ENCODE data around the gene NOS1.
A peak's percentile ranks its signal among the peaks of the same experiment; 100 is the strongest.
"Not testable (repeated sequence)": the region's sequence is repeated elsewhere in the genome, so short reads cannot be mapped to it uniquely, and the experiment has no call there.

NOS1 gene

DNA sequence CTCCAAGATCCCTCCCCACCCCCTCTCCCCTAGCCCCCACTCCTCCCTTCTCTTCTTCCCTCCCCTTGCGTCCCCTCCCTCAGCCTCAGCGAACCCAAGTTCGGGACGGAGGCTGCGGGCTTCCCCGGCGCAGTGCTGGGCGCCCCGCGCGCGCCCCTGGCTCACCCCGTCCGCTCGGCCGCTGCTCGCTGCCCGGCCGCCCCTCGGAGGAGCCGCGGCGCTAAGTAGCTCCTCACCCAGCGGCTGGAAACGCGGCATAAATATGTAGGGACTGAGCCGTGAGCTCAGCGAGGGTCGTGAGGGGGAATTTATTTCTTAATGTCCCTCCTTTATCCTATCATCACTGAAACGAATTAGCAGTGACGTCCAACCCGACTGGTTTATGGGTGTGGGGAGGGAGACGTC, at the start of gene NOS1:
Gene NOS1, minus strand, starts transcription at position 280 of the 405 bp plus-strand sequence. CDS start 30,557 bp downstream, outside the sequence.
- H3K4me1 ChIP-seq (ENCODE audit: control insufficient read depth, insufficient read depth, low read length), result no peaks in the 10 kb centered on the region
- H3K9me3 ChIP-seq (ENCODE audit: control insufficient read depth, low read length), result no peaks in the 10 kb centered on the region
- no peak for DNase-seq (ENCODE audit: low read depth)
- H3K9ac ChIP-seq (ENCODE audit: low read length), result no peak within 1 kb of the TSS
- H3K36me3 ChIP-seq (ENCODE audit: control insufficient read depth, insufficient read depth, low read length, severe bottlenecking), result no peaks in the 10 kb centered on the region
- peaks cover 81% of the 10 kb centered on the region for H3K27me3 ChIP-seq (replicated peaks; ENCODE audit: control insufficient read depth, insufficient read depth, low read length)
- H3K4me3 ChIP-seq (ENCODE audit: low read length), result no peak within 1 kb of the TSS

DNA sequence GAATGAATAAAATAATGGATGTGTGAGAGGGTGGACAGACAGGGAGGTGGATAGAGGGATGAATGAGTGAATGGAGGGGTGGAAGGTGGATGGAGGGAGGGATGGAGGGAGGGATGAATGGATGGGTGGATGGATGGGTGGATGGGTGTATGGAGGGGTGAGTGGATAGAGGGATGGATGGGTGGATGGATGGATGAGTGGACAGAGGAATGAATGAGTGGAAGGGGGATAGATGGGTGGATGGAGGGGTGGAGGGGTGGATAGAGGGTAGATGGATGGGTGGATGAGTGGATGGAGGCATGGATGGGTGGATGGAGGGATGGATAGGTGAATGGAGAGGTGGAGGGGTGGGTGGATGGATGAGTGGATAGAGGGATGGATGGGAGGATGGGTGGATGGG, 47.9 kb upstream of the NOS1 start:
- DNase-seq (ENCODE audit: low read depth), result no peak
- Histone ChIP-seq H3K4me1 (ENCODE audit: control insufficient read depth, insufficient read depth, low read length) (peaks cover 5% of the 10 kb centered on the region), H3K4me3 (ENCODE audit: low read length) (no peak overlapping the region), H3K9me3 (ENCODE audit: control insufficient read depth, low read length) (no peaks in the 10 kb centered on the region), H3K27me3 (replicated peaks; ENCODE audit: control insufficient read depth, insufficient read depth, low read length) (peaks cover 22% of the 10 kb centered on the region), H3K36me3 (ENCODE audit: control insufficient read depth, insufficient read depth, low read length, severe bottlenecking) (no peaks in the 10 kb centered on the region), H3K9ac (ENCODE audit: low read length) (no peak overlapping the region)

DNA sequence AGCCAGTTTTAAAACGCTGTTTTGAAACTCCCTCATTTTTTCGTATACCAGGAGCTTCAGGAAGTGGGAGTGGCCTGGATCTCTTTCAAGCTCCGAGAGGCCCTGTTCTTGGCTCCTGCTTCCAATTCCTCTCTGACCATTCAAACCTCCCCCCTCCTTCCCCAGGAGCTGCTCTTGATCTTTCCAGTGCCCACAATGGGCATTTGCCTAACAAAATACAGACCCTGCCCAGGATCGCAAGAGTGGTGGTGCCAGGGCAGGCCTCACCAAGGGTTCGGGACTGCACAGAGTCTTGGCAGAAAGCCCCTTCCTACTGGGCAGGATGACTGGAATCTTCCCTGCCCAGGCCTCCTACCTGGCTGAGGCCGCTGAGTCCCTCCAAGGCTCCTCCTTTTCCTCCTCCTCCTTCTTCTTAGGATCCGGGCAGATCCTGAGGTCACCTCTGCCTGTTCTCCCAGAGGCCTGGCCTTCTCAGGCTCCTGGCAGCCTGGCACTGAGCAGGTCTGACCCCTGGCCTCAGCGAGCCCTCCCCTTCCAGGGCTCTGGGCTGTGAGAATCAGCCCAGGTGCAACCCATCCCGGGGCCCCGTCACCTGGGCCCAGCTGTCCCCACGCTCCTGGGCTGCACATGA, 46.9 kb upstream of the NOS1 start:
- Histone ChIP-seq H3K4me1 (ENCODE audit: control insufficient read depth, insufficient read depth, low read length) (peaks cover 5% of the 10 kb centered on the region), H3K27me3 (replicated peaks; ENCODE audit: control insufficient read depth, insufficient read depth, low read length) (peaks cover 24% of the 10 kb centered on the region), H3K36me3 (ENCODE audit: control insufficient read depth, insufficient read depth, low read length, severe bottlenecking) (no peaks in the 10 kb centered on the region), H3K9ac (ENCODE audit: low read length) (no peak overlapping the region), H3K9me3 (ENCODE audit: control insufficient read depth, low read length) (peaks cover 7% of the 10 kb centered on the region), H3K4me3 (ENCODE audit: low read length) (no peak overlapping the region)
- DNase-seq (ENCODE audit: low read depth), result peak; percentile 5

DNA sequence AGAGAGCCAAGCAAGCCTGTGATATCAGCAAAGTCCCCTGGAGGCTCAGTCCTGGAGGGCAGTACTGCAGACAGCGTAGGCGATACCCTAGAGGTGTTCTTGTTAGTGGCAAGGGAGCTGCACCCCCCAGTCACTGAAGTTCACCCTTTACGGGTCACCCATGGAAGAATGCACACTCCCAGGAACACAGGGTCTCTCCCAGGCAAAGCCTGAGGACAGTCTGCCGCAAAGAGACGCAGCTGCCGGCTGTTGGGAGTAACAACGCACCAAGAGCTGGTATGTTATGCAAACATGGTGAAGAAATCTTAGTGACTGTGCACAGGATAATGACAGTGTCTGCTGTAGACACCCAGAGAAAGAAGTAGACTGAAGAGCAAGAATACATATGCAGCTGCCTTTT, 43.5 kb upstream of the NOS1 start:
- H3K27me3 ChIP-seq (replicated peaks; ENCODE audit: control insufficient read depth, insufficient read depth, low read length), result peaks cover 12% of the 10 kb centered on the region

DNA sequence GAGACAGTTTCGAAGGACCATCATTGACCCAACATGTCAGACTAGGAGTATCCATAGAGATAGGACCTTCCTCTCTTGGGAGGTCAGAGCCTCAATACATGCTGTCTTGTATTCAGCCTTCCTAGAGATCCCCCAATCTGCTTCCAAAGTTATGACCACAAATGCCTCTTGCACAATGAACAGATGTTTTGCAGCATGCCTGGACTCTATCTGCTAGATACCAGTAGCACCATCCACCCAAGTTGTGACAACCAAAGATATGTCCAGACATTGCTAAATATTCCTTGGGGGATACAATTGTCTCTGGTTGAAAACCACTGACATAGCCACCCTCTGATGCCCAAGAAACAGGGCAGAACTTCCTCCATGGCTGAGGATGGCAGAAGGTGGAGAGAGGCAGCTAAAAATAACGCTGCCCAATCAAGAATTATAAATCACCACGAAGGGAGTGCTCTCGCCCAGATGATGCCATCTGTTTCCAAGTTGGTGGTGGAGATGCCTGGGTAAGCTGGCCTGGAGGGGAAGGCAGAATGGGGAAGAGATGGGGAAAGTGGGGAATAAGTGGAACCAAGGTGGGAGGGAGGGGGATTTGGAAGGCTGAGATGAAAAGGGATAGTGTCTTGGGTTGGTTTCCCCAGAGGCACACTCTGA, 42.9 kb upstream of the NOS1 start:
- H3K27me3 ChIP-seq (replicated peaks; ENCODE audit: control insufficient read depth, insufficient read depth, low read length), result peaks cover 12% of the 10 kb centered on the region
- peaks cover 5% of the 10 kb centered on the region for H3K4me1 ChIP-seq (ENCODE audit: control insufficient read depth, insufficient read depth, low read length)
- peaks cover 9% of the 10 kb centered on the region for H3K9me3 ChIP-seq (ENCODE audit: control insufficient read depth, low read length)
- no peak overlapping the region for H3K9ac ChIP-seq (ENCODE audit: low read length)
- DNase-seq (ENCODE audit: low read depth), result no peak
- H3K36me3 ChIP-seq (ENCODE audit: control insufficient read depth, insufficient read depth, low read length, severe bottlenecking), result no peaks in the 10 kb centered on the region
- no peak overlapping the region for H3K4me3 ChIP-seq (ENCODE audit: low read length)

More for the DNA sequence above, 43.5 kb upstream of the NOS1 start:
- Histone ChIP-seq H3K9me3 (ENCODE audit: control insufficient read depth, low read length) (peaks cover 7% of the 10 kb centered on the region), H3K4me1 (ENCODE audit: control insufficient read depth, insufficient read depth, low read length) (peaks cover 5% of the 10 kb centered on the region), H3K9ac (ENCODE audit: low read length) (no peak overlapping the region), H3K36me3 (ENCODE audit: control insufficient read depth, insufficient read depth, low read length, severe bottlenecking) (no peaks in the 10 kb centered on the region), H3K4me3 (ENCODE audit: low read length) (no peak overlapping the region)
- no peak for DNase-seq (ENCODE audit: low read depth)

DNA sequence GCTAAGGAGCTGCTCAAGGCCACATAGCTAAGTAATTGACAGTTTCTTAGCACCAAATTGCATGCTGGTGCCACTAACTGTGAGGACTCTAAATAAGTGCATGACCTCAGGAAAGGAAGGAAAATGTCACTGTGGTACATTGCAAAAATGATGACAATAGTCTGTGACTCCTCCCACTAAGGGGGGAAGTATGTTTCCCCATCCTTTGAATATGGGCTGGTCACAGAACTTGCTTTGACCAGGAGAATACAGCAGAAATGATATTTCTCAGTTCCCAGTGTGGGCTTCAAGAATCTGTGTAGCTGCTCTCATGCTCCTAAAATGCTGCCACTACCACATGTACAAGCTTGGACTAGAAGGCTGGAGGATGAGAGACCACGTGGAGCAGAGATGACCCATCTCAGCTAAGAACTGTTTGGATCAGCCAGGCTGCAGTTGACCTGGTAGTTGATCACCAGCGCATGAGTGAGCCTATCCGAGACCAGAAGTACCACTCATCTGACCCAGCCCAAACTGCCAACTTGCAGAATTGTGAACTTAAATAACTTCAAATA, 42.2 kb upstream of the NOS1 start:
- no peak overlapping the region for H3K9ac ChIP-seq (ENCODE audit: low read length)
- DNase-seq (ENCODE audit: low read depth), result no peak
- H3K4me3 ChIP-seq (ENCODE audit: low read length), result no peak overlapping the region

DNA sequence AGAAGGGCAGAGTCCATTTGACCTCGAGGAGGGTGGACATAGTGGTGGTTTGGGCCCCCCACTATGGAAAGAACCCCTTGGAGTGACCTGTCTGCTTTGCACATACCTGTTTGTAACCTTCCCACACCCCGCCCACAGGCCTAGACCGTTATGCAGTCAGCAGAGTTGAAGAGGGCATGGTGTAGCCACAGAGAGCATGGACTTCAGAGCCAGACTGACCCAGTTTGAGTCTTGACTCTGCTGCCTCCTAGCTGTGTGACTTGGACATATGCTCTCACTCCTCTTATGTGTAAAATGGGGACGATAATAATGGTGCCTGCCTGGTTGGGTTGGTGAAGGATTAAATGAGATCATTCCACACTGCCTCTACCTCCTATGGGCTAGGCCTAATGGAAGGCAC, 40.9 kb upstream of the NOS1 start:
- H3K9ac ChIP-seq (ENCODE audit: low read length), result no peak overlapping the region
- peaks cover 12% of the 10 kb centered on the region for H3K27me3 ChIP-seq (replicated peaks; ENCODE audit: control insufficient read depth, insufficient read depth, low read length)
- no peaks in the 10 kb centered on the region for H3K36me3 ChIP-seq (ENCODE audit: control insufficient read depth, insufficient read depth, low read length, severe bottlenecking)
- no peak overlapping the region for H3K4me3 ChIP-seq (ENCODE audit: low read length)
- no peak for DNase-seq (ENCODE audit: low read depth)
- peaks cover 10% of the 10 kb centered on the region for H3K9me3 ChIP-seq (ENCODE audit: control insufficient read depth, low read length)
- no peaks in the 10 kb centered on the region for H3K4me1 ChIP-seq (ENCODE audit: control insufficient read depth, insufficient read depth, low read length)

More for the DNA sequence above, 42.2 kb upstream of the NOS1 start:
- peaks cover 5% of the 10 kb centered on the region for H3K4me1 ChIP-seq (ENCODE audit: control insufficient read depth, insufficient read depth, low read length)
- peaks cover 12% of the 10 kb centered on the region for H3K27me3 ChIP-seq (replicated peaks; ENCODE audit: control insufficient read depth, insufficient read depth, low read length)
- no peaks in the 10 kb centered on the region for H3K36me3 ChIP-seq (ENCODE audit: control insufficient read depth, insufficient read depth, low read length, severe bottlenecking)
- peaks cover 10% of the 10 kb centered on the region for H3K9me3 ChIP-seq (ENCODE audit: control insufficient read depth, low read length)

DNA sequence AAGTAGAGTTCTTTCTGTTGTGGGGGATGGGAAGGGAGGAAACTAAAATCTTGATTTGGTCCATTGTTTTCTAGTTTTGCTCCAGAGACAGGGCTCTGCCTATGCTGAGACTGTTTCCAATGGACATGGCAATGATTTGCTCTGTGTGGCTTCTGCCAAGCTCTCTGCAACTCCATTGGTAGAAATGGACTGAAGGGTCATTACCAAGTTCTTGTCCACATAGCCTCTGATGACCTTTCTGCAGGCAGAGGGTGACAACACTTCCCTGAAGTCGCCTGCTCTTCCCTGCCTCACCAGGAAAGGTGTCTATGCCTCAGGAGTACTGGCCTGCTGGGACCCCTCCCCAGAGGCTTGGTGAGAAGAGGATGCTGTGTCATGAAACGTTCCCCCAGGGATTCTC, 39.5 kb upstream of the NOS1 start:
- DNase-seq (ENCODE audit: low read depth), result no peak
- Histone ChIP-seq H3K27me3 (replicated peaks; ENCODE audit: control insufficient read depth, insufficient read depth, low read length) (peaks cover 5% of the 10 kb centered on the region), H3K36me3 (ENCODE audit: control insufficient read depth, insufficient read depth, low read length, severe bottlenecking) (no peaks in the 10 kb centered on the region), H3K4me3 (ENCODE audit: low read length) (no peak overlapping the region), H3K9me3 (ENCODE audit: control insufficient read depth, low read length) (peaks cover 14% of the 10 kb centered on the region), H3K9ac (ENCODE audit: low read length) (no peak overlapping the region), H3K4me1 (ENCODE audit: control insufficient read depth, insufficient read depth, low read length) (no peaks in the 10 kb centered on the region)

DNA sequence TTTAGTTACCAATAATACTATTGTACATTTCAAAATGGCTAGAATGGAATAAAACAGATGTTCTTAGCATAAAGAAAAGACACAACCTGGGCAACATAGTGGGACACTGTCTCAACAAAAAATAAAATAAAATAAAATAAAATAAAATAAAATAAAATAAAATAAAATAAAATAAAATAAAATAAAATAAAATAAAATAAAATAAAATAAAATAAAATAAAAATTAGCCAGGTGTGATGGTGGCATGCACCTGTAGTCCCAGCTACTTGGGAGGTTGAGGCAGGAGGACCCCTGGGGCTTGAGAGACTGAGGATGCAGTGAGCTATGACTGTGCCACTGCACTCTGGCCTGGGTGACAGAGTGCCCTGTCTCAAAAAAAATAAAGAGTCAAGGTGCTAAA, 37.1 kb upstream of the NOS1 start:
- H3K36me3 ChIP-seq (ENCODE audit: control insufficient read depth, insufficient read depth, low read length, severe bottlenecking); H3K9ac ChIP-seq (ENCODE audit: low read length); H3K4me3 ChIP-seq (ENCODE audit: low read length); H3K4me1 ChIP-seq (ENCODE audit: control insufficient read depth, insufficient read depth, low read length); H3K27me3 ChIP-seq (replicated peaks; ENCODE audit: control insufficient read depth, insufficient read depth, low read length); DNase-seq (ENCODE audit: low read depth): not testable (repeated sequence)
- peaks cover 11% of the 10 kb centered on the region for H3K9me3 ChIP-seq (ENCODE audit: control insufficient read depth, low read length)

DNA sequence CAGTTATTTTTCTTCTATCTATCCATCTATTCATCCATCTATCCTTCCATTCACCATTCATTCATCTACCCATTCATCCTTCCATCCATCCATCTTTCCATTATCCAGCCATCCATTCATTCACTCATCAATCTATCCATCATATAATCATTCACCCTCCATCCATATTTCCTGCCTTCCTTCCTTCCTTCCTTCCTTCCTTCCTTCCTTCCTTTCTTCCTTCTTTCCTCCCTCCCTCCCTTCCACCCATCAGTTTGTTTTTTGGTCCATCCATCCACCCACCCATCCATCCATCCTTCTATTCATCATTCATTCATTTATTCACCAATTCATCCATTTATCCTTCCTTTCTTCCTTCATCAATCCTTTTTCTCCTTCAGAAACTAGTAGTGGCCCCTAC, 34.3 kb upstream of the NOS1 start:
- Histone ChIP-seq H3K27me3 (replicated peaks; ENCODE audit: control insufficient read depth, insufficient read depth, low read length) (peaks cover 19% of the 10 kb centered on the region), H3K9ac (ENCODE audit: low read length) (no peak overlapping the region), H3K36me3 (ENCODE audit: control insufficient read depth, insufficient read depth, low read length, severe bottlenecking) (no peaks in the 10 kb centered on the region), H3K4me3 (ENCODE audit: low read length) (no peak overlapping the region), H3K4me1 (ENCODE audit: control insufficient read depth, insufficient read depth, low read length) (no peaks in the 10 kb centered on the region), H3K9me3 (ENCODE audit: control insufficient read depth, low read length) (peaks cover 10% of the 10 kb centered on the region)
- DNase-seq (ENCODE audit: low read depth), result no peak

DNA sequence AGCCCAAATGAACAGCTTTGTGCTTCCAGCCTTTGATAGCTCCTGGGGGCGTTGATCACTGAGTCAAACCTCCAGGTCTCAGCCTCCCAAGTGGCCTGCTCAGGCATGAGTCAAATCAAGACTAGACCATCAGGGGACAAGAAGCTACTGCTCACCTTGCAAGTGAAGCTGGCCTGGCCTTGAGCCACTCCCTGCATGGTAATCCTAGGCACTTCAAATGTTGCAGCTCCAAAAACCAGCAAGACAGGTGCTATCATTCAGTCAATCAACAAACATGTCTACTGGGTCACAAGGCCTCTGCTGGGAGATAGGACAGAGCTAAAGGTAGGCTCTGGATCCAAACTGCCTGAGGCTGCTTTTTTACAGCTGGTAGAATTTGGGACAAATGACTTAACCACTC, 33.1 kb upstream of the NOS1 start:
- H3K4me1 ChIP-seq (ENCODE audit: control insufficient read depth, insufficient read depth, low read length), result no peaks in the 10 kb centered on the region
- H3K36me3 ChIP-seq (ENCODE audit: control insufficient read depth, insufficient read depth, low read length, severe bottlenecking), result no peaks in the 10 kb centered on the region
- H3K9me3 ChIP-seq (ENCODE audit: control insufficient read depth, low read length), result peaks cover 9% of the 10 kb centered on the region
- no peak overlapping the region for H3K4me3 ChIP-seq (ENCODE audit: low read length)
- H3K27me3 ChIP-seq (replicated peaks; ENCODE audit: control insufficient read depth, insufficient read depth, low read length), result peaks cover 22% of the 10 kb centered on the region
- no peak for DNase-seq (ENCODE audit: low read depth)
- H3K9ac ChIP-seq (ENCODE audit: low read length), result no peak overlapping the region

All from adipocyte (in vitro differentiated cells).